K562 (cell line): ENCODE measurements around the gene TYW1. TPM values are rescaled to one million over a fixed set of nuclear protein-coding genes. Genes with fewer than 3 reads are reported as not detected.
"Not testable (repeated sequence)": the region's sequence is repeated elsewhere in the genome, so short reads cannot be mapped to it uniquely, and the experiment has no call there.

Source experiments
- ATAC-seq: fragments of 200-7000 bp; cut with Tn5 transposase; 3 replicates; pipeline ENCODE4 v1.9.1; 2020; ENCODE audit warnings: moderate library complexity
- BruUV-seq: library from RNA; stranded (reverse); fragments of 400-500 nt; replicated peaks from 2 replicates; lab custom pipeline; 2021; lab: Mats Ljungman, UMichigan
- CTCF ChIA-PET: fragments of 300-600 bp; formaldehyde crosslinking; extraction: SDS; loops from one replicate; lab custom pipeline; 2021; ENCODE audit warnings: low intra/inter-chr PET ratio; lab: Yijun Ruan, JAX
- POLR2A ChIA-PET: fragments of 300-600, 350-650 bp; sonication (Branson Sonifier 250); formaldehyde crosslinking; extraction: SDS; loops from one replicate; lab custom pipeline; 2021; ENCODE audit warnings: antibody characterized with exemption, inconsistent platforms; lab: Yijun Ruan, JAX
- DNase-seq, 4 experiments: peaks; one replicate each; pipeline versions ENCODE4 v3.0.0 to v3.0.0-alpha.2; 2011 to 2018; ENCODE audit warnings: low spot score in 3 of 4, mixed read lengths in 3 of 4; ENCODE audit errors: extremely low read depth in 1 of 4
- FAIRE-seq: peaks from 2 replicates; lab custom pipeline; 2011; peaks lifted over from hg19 to GRCh38; lab: Jason Lieb, UNC
- H2AFZ ChIP-seq: 2 replicates; pipeline ENCODE4 v1.6.0; 2011; ENCODE audit warnings: low read depth, low read length, control low read depth, inconsistent platforms
- H3K27ac ChIP-seq: fragments of 200-600 bp; 3 replicates; pipeline ENCODE4 v1.8.0; 2011; ENCODE audit warnings: low read depth, mild to moderate bottlenecking, control low read depth, inconsistent platforms, low read length, moderate library complexity, mixed read lengths; ENCODE audit errors: extremely low read depth
- H3K27me3 ChIP-seq, 2 experiments: fragments of 300-600 bp in 1 of 2; 2 replicates in 1 of 2; 3 replicates in 1 of 2; pipeline versions ENCODE4 v1.6.0 to v1.8.0; 2011; ENCODE audit warnings: inconsistent platforms in 2 of 2, low read length in 2 of 2, mild to moderate bottlenecking in 1 of 2, mixed read lengths in 1 of 2, moderate library complexity in 1 of 2; ENCODE audit not compliant: control insufficient read depth in 2 of 2, insufficient read depth in 2 of 2
- H3K36me3 ChIP-seq: fragments of 300-600 bp; 3 replicates; pipeline ENCODE4 v1.8.0; 2011; ENCODE audit warnings: mild to moderate bottlenecking, low read length, inconsistent platforms; ENCODE audit not compliant: control insufficient read depth, insufficient read depth
- H3K4me1 ChIP-seq, 2 experiments: fragments of 200-600 bp in 1 of 2; replicated peaks in 1 of 2; 2 replicates in 1 of 2; 3 replicates in 1 of 2; pipeline versions ENCODE4 v1.5.1 to v1.8.0; 2011; ENCODE audit warnings: inconsistent platforms in 2 of 2, low read length in 2 of 2, mild to moderate bottlenecking in 1 of 2, mixed read lengths in 1 of 2, moderate library complexity in 1 of 2; ENCODE audit not compliant: control insufficient read depth in 2 of 2, insufficient read depth in 2 of 2
- H3K4me2 ChIP-seq: 2 replicates; pipeline ENCODE4 v1.6.1; 2011; ENCODE audit warnings: low read length, control low read depth, inconsistent platforms, mixed read lengths; ENCODE audit not compliant: insufficient read depth
- H3K4me3 ChIP-seq: fragments of 200-600 bp; sonication (generic), shearing (Covaris generic); 2 replicates; pipeline ENCODE4 v1.5.1; 2016; ENCODE audit warnings: control low read depth, inconsistent platforms
- H3K79me2 ChIP-seq: fragments of 200-600 bp; 3 replicates; pipeline ENCODE4 v1.8.0; 2011; ENCODE audit warnings: low read length, inconsistent platforms; ENCODE audit not compliant: control insufficient read depth, insufficient read depth
- H3K9ac ChIP-seq, 2 experiments: 2 replicates each; pipeline versions ENCODE4 v1.6.0 to v1.6.1; 2011; ENCODE audit warnings: low read depth in 2 of 2, low read length in 2 of 2, control low read depth in 1 of 2, inconsistent platforms in 1 of 2, mild to moderate bottlenecking in 1 of 2, mixed read lengths in 1 of 2; ENCODE audit not compliant: insufficient read depth in 1 of 2
- H3K9me1 ChIP-seq: one replicate; pipeline ENCODE4 v1.6.0; 2011; ENCODE audit warnings: inconsistent platforms, mild to moderate bottlenecking, low read length, moderate library complexity; ENCODE audit not compliant: control insufficient read depth, insufficient read depth
- H3K9me3 ChIP-seq: replicated peaks from 2 replicates; pipeline ENCODE4 v1.5.1; 2011; ENCODE audit warnings: low read depth, low read length, inconsistent platforms; ENCODE audit not compliant: control insufficient read depth, insufficient read depth
- H4K20me1 ChIP-seq: replicated peaks from 2 replicates; pipeline ENCODE4 v1.6.1; 2011; ENCODE audit warnings: low read length, inconsistent platforms, mixed read lengths; ENCODE audit not compliant: control insufficient read depth, insufficient read depth
- ATF7 ChIP-seq: fragments of 450-650 bp; IDR thresholded peaks from 2 replicates; pipeline ENCODE4 v1.7.1; 2014; ENCODE audit warnings: mild to moderate bottlenecking, moderate library complexity
- ELF1 ChIP-seq: fragments of 200-800 bp; sonication (Bioruptor generic); IDR thresholded peaks from 2 replicates; pipeline ENCODE4 v1.6.1; 2016; ENCODE audit warnings: missing genetic modification characterization, missing compliant biosample characterization
- HCFC1 ChIP-seq: IDR thresholded peaks from 2 replicates; pipeline ENCODE4 v1.6.1; 2012; ENCODE audit warnings: low read depth, low read length, improper control_type of control experiment
- HMBOX1 ChIP-seq: sonication (generic); IDR thresholded peaks from 2 replicates; pipeline ENCODE4 v1.6.1; 2016
- MEIS2 ChIP-seq: fragments of 450-650 bp; IDR thresholded peaks from 2 replicates; pipeline ENCODE4 v1.6.1; 2014; ENCODE audit warnings: mild to moderate bottlenecking; ENCODE audit not compliant: partially characterized antibody
- PHF20 ChIP-seq: fragments of 450-650 bp; IDR thresholded peaks from 2 replicates; pipeline ENCODE4 v1.6.1; 2018; ENCODE audit not compliant: partially characterized antibody
- RCOR1 ChIP-seq, 2 experiments: IDR thresholded peaks; 2 replicates each; pipeline ENCODE4 v1.6.1; 2012; ENCODE audit warnings: low read depth in 2 of 2, low read length in 2 of 2, borderline replicate concordance in 1 of 2, improper control_type of control experiment in 1 of 2
- ZBTB17 ChIP-seq: fragments of 450-650 bp; formaldehyde crosslinking; IDR thresholded peaks from 2 replicates; pipeline ENCODE4 v1.4.0; 2020; ENCODE audit warnings: mild to moderate bottlenecking
- in situ Hi-C: fragments of 300-500 bp; cut with MboI; formaldehyde crosslinking; loops from 4 replicates; pipeline ENCODE4 v1.15.0; 2018; ENCODE audit warnings: inconsistent platforms, mixed read lengths
- intact Hi-C: fragments of 100-400 bp; cut with micrococcal nuclease; formaldehyde crosslinking; loops from 2 replicates; pipeline ENCODE4 v1.14.2; 2022
- polyA plus RNA-seq, 8 experiments: library from polyadenylated mRNA; depleted of rRNA in 4 of 8; stranded (reverse) in 5 of 8; unstranded in 3 of 8; fragments of >200 nt; fragmentation: Nextera tagmentation in 2 of 8; fragmentation: Illumina TruSeq in 1 of 8; extraction: Ambion mirVana in 2 of 8; extraction: Trizol in 1 of 8; gene quantifications; 2 replicates each; pipeline versions ENCODE4 v1.2.1 to v1.2.3, GENCODE V29; 2011 to 2014; ENCODE audit warnings: inconsistent platforms in 1 of 8, missing spikeins in 1 of 8
- total RNA-seq, 7 experiments: library from RNA; depleted of rRNA in 6 of 7; stranded (reverse); fragments of >200 nt in 6 of 7; fragmentation: Illumina TruSeq in 2 of 7; extraction: Trizol in 2 of 7; gene quantifications; 2 replicates each; pipeline versions ENCODE4 v1.2.1 to v1.2.3, GENCODE V29; 2011 to 2021; ENCODE audit warnings: low replicate concordance in 1 of 7
- TF ChIP-seq, protein P1 (sequence below), 2 experiments: fragments of 450-650 bp; IDR thresholded peaks; 2 replicates each; pipeline ENCODE4 v1.6.1; 2016
- TF ChIP-seq, protein P2 (sequence below), 2 experiments: fragments of 150-350 bp in 1 of 2; IDR thresholded peaks; 2 replicates each; pipeline ENCODE4 v1.6.1; 2012 to 2016; ENCODE audit warnings: low read depth in 2 of 2, low read length in 2 of 2, mild to moderate bottlenecking in 1 of 2, moderate library complexity in 1 of 2

The TYW1 gene
- total and polyA plus RNA-seq, 9 of the 15 experiments (the other 6 are each of a cell fraction or from before 2014, with no cell fraction given), result 17.4 to 32.0 (median 26.2) TPM

DNA sequence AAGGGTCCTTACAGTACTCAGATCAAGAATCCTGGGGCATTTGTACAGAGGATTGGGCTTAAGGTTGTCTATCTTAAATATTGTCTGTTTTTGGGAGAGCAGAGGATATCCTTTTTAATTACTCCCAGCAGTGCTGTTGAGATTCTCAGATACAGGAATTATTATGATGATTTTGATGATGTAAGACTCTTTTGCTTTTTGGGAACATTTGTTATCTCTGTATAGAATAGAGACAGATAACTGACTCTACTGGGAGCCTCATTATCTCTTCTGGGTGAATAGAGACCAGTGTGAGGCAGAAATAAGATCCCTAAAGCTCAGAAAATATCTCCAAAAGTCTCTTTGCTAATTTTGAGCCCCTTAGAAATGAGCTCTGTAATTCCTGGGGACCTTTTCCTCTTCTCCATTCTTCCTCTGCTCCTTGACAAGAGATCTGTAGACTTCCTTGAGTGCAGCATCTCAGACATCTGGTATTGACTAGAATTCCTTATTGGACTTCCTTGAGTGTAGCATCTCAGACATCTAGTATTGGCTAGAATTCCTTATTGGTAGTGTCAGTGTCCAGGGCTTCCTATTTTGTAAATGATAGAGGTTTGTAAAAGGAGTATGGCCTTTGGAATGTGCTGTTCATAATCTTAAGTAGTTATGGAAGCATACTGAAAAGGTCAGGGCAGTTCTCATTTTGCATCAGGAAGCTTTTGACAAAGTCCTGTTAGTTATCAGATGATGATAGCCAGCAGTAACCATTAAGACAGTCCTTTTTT, 118.0 kb downstream of the TYW1 start:
- Histone ChIP-seq H3K36me3 (peaks cover 12% of the 10 kb centered on the region; the same call in 1 of the 3 replicates), H3K27ac (peak overlapping the region; percentile 32; the same call in 1 of the 3 replicates)
- FAIRE-seq (peak; percentile 32), ATAC-seq (peak; percentile 87), DNase-seq (peak in 1 of 4 experiments; percentile 11)
- H3K4me2 ChIP-seq, H3K79me2 ChIP-seq, H3K9me1 ChIP-seq, H3K9me3 ChIP-seq, H3K4me3 ChIP-seq, H4K20me1 ChIP-seq, CTCF ChIA-PET, intact Hi-C loops, H3K4me1 ChIP-seq, POLR2A ChIA-PET, H2AFZ ChIP-seq, in situ Hi-C loops, BruUV-seq, H3K27me3 ChIP-seq, H3K9ac ChIP-seq: not testable (repeated sequence)
- TF ChIP-seq HCFC1, result peak; percentile 7; the same call in 1 of the 2 replicates
- TF ChIP-seq, protein P1, sequence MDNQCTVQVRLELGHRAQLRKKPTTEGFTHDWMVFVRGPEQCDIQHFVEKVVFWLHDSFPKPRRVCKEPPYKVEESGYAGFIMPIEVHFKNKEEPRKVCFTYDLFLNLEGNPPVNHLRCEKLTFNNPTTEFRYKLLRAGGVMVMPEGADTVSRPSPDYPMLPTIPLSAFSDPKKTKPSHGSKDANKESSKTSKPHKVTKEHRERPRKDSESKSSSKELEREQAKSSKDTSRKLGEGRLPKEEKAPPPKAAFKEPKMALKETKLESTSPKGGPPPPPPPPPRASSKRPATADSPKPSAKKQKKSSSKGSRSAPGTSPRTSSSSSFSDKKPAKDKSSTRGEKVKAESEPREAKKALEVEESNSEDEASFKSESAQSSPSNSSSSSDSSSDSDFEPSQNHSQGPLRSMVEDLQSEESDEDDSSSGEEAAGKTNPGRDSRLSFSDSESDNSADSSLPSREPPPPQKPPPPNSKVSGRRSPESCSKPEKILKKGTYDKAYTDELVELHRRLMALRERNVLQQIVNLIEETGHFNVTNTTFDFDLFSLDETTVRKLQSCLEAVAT (IDR thresholded peaks at IDR 0.05), result peak in 1 of 2 experiments; percentile 99; a peak in 2 of 4 replicates
- TF ChIP-seq PHF20, result peak; percentile 43
- TF ChIP-seq RCOR1 (IDR thresholded peaks at IDR 0.05; ENCODE audit: borderline replicate concordance in 1 of 2, low read depth in 2 of 2, low read length in 2 of 2), result 0 out of 4 replicates have a peak, but pooled peaks of 1 of the 2 experiments have one; percentile 4
- 0 out of 2 replicates have a peak, but pooled peaks have one; percentile 24 for TF ChIP-seq ATF7
- TF ChIP-seq ZBTB17 (CRISPR knock-in tag), result peak; percentile 98
- peak; percentile 29; the same call in 1 of the 2 replicates for TF ChIP-seq HMBOX1
- peak; percentile 77 for TF ChIP-seq ELF1 (tag)
- TF ChIP-seq MEIS2, result peak; percentile 24
- TF ChIP-seq, protein P2, sequence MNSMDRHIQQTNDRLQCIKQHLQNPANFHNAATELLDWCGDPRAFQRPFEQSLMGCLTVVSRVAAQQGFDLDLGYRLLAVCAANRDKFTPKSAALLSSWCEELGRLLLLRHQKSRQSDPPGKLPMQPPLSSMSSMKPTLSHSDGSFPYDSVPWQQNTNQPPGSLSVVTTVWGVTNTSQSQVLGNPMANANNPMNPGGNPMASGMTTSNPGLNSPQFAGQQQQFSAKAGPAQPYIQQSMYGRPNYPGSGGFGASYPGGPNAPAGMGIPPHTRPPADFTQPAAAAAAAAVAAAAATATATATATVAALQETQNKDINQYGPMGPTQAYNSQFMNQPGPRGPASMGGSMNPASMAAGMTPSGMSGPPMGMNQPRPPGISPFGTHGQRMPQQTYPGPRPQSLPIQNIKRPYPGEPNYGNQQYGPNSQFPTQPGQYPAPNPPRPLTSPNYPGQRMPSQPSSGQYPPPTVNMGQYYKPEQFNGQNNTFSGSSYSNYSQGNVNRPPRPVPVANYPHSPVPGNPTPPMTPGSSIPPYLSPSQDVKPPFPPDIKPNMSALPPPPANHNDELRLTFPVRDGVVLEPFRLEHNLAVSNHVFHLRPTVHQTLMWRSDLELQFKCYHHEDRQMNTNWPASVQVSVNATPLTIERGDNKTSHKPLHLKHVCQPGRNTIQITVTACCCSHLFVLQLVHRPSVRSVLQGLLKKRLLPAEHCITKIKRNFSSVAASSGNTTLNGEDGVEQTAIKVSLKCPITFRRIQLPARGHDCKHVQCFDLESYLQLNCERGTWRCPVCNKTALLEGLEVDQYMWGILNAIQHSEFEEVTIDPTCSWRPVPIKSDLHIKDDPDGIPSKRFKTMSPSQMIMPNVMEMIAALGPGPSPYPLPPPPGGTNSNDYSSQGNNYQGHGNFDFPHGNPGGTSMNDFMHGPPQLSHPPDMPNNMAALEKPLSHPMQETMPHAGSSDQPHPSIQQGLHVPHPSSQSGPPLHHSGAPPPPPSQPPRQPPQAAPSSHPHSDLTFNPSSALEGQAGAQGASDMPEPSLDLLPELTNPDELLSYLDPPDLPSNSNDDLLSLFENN (IDR thresholded peaks at IDR 0.05; ENCODE audit: low read depth in 2 of 2, low read length in 2 of 2), result peak in 1 of 2 experiments; percentile 82; a peak in 2 of 4 replicates
